Sigmoid colon (tissue), 3 donors: ENCODE measurements around the gene ULK2.

ENCODE experiments used
- POLR2A ChIP-seq, 2 donors: fragments of 450-650 bp; IDR thresholded peaks; one replicate each; pipeline ENCODE4 v1.6.1; 2016; ENCODE audit warnings: antibody characterized with exemption in 2 of 2, mild to moderate bottlenecking in 2 of 2, moderate library complexity in 2 of 2
- TF ChIP-seq, protein P1 (sequence below), 4 experiments: fragments of 450-650 bp in 3 of 4; fragments of 200-600 bp in 1 of 4; IDR thresholded peaks; one replicate each; pipeline ENCODE4 v1.5.1; 2016 to 2019; ENCODE audit warnings: antibody characterized with exemption in 4 of 4, mild to moderate bottlenecking in 3 of 4, moderate library complexity in 2 of 4

DNA sequence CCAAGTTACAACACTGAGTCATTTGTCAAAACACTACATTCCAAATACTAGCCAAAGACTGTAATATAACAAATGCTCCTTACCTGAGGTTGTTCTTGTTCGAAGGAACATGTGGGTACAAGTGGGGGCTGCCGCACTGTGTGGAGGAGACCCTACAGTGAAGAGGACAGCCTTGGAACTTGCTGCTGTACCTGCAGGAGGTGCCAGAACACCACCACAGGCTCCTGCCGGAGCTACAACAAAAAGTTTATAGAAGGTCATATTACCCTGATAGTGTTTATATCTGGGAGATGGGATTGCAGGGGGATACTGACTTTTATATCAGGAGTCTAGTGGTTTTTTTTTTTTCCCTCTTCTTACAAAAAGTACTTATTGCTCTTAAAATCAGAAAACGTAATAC is 81.9 kb downstream of the ULK2 start:
- TF ChIP-seq, protein P1, sequence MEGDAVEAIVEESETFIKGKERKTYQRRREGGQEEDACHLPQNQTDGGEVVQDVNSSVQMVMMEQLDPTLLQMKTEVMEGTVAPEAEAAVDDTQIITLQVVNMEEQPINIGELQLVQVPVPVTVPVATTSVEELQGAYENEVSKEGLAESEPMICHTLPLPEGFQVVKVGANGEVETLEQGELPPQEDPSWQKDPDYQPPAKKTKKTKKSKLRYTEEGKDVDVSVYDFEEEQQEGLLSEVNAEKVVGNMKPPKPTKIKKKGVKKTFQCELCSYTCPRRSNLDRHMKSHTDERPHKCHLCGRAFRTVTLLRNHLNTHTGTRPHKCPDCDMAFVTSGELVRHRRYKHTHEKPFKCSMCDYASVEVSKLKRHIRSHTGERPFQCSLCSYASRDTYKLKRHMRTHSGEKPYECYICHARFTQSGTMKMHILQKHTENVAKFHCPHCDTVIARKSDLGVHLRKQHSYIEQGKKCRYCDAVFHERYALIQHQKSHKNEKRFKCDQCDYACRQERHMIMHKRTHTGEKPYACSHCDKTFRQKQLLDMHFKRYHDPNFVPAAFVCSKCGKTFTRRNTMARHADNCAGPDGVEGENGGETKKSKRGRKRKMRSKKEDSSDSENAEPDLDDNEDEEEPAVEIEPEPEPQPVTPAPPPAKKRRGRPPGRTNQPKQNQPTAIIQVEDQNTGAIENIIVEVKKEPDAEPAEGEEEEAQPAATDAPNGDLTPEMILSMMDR (IDR thresholded peaks at IDR 0.05), result no peak
- TF ChIP-seq POLR2A (IDR thresholded peaks at IDR 0.05), result no peak
